CD4-positive, alpha-beta T cell treated with Interleukin-6 for 4 hours (primary cell): ENCODE measurements around the gene SRGAP2B.
A peak's percentile ranks its signal among the peaks of the same experiment; 100 is the strongest.
"Not testable (repeated sequence)": the region's sequence is repeated elsewhere in the genome, so short reads cannot be mapped to it uniquely, and the experiment has no call there.

ENCODE experiments used
- DNase-seq: peaks from one replicate; pipeline ENCODE4 v3.0.0-alpha.2; 2020; ENCODE audit warnings: mixed read lengths

SRGAP2B gene

GRCh38 chr1:145082483-145083255 is 12.5 kb downstream of the SRGAP2B start:
- DNase-seq = not testable (repeated sequence)

DNA sequence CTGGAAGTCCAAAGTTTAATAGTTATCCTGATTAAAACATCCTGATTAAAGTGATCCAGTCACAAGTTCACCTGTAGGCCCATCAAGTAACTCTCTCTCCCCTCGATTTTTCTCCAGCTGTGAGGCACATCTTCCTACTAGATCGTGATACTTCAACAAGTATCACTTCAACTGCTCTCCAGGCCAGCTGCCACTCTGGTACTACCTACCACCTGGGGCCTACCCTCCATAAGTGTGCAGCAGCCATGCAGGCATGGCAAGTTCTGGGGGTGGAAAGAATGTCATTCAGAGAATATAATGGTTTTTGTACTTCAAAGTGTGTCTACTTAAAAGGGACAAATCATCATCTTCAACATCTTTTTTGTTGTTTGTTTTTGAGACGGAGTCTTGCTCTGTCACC is 14.9 kb downstream of the SRGAP2B start:
- DNase-seq = not testable (repeated sequence)

GRCh38 chr1:145079737-145080136 is 15.4 kb downstream of the SRGAP2B start:
- not testable (repeated sequence) for DNase-seq

GRCh38 chr1:145078787-145079370 is 16.2 kb downstream of the SRGAP2B start:
- DNase-seq = not testable (repeated sequence)

DNA sequence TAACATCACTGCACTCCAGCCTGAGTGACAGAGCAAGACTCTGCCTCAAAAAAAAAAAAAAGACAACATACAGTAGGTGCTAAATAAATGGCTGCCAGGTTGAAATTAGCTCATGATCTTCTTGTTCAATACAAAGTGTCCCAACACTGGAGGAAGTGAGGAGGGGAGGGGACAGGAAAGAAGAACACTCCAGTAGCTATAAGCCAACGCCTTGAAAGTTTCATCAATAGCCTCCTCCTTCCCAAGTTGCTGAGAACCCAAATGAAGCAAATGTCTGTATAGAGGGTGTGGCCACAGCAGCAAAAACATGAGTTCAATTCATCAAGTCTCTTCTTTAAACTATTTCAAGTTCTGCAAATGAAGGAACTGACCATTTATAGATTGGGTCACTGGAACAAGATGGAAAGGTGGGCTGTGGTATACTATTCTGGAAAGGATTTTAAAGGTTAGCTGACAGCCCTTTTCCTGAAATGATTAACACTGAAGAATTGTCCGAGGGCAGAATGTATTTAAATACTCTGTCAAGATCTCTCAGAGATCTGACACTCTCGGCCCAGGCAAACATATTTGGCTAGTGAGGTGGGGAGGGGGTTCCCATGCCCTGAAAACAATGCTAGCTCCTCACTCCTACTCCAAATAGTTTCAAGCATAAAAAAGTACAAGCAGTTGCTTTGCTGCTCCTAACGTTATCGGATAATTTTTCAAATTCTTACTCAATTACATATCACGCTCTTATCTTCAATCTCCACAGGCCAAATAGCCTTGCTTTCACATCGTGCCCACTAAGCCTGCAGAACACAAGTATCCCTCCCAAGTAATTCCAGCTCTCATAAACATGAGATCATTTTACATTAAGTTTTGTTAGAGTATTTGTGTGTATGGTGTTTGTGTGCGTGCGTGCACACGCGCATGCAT is 17.0 kb downstream of the SRGAP2B start:
- not testable (repeated sequence) for DNase-seq

GRCh38 chr1:145076877-145077276 is 18.3 kb downstream of the SRGAP2B start:
- DNase-seq = not testable (repeated sequence)

GRCh38 chr1:145074021-145074559 is 21.0 kb downstream of the SRGAP2B start:
- DNase-seq = not testable (repeated sequence)

- not testable (repeated sequence) for DNase-seq
Observed at GRCh38 chr1:145071569-145071968, 23.6 kb downstream of the SRGAP2B start.

DNA sequence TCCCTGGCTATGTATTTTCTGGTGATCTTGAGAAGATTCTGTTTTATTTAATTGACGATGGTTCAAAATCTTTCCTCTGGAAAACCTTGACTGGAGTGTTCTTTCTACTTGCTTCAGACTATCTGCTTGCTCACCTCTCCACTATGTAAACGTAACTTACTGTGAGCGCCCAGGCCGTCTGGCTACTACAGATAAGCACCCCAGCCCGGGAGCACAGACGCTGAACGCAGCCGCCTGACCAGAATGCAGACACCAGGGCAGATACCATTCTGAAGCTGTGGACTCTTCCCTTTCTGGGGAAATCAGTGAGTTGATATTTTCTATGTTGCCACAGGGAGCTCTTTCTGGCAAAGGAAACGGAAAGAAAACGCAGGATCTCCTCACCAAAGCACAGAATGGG is 28.6 kb downstream of the SRGAP2B start:
- not testable (repeated sequence) for DNase-seq

DNA sequence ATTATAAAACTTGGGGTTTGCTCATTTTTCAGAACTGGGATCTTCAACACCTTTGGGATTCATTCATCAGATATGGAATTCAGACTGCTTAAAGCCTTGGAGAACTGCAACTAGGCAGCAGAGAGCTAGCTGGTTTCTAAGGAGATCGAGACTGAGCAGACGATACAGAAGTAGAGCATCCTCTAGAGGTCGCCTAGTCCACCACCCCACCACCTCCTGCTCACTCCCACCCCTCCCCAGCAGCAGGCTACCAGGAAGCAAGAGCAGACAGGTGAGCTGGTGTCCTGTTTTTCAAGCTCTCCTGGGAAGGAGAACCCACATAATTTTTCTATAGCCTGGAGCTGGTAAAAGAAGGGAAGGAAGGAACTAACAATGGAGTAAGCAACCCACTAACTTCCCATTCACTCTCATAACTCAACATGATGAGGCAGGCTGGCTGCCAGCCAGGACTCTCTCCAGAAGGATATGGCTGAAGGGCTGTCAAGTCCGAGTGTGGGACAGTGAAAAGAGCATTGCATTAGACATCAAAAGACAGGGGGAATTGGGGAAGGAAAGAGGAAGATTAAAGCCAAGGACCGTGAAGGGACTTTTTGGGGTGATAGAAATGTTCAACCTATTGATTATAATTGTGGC is 29.8 kb downstream of the SRGAP2B start:
- DNase-seq = not testable (repeated sequence)

- DNase-seq = peak; percentile 0
Observed at GRCh38 chr1:145063941-145064648, 31.0 kb downstream of the SRGAP2B start.

DNA sequence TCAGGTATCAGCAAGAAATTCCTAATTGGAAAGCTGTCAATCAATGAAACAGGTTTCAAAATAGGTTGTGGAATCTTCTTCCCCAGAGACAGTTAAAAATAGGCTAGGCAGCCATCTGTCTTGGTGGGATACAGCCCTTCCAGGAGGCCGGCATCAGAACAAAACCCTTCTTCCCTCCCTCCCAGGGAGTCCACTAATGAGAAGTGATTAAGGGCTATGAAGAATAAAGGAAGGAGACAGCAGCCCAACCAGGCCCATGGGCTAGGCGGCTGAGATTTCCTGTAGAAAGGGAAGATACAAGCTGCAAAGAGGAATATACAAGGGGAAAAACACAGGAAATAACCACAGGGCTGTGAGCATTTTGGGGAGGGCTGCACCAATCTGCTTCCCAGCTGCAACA is 31.8 kb downstream of the SRGAP2B start:
- not testable (repeated sequence) for DNase-seq

DNA sequence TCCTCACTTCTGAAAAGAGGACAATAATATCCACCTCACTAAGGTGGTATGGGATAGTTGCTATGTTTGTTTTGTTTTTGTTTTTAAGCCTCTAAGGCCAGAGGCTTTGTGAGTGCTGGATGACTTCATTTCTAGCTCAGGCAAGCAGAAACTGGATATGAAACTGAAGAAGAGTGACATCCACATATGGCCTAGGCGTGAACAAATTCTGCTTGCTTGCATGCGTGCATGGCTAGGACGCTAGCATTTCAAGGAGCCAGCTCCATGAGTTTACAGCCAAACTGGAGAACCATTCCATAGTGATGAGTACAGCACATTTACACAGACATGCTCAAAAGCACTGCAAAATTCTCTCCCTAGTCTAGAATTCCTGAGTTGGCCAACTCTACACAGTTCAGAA is 36.9 kb downstream of the SRGAP2B start:
- not testable (repeated sequence) for DNase-seq

- DNase-seq = not testable (repeated sequence)
Observed at GRCh38 chr1:145055217-145055760, 39.8 kb downstream of the SRGAP2B start.

GRCh38 chr1:145053428-145053827 is 41.7 kb downstream of the SRGAP2B start:
- DNase-seq = not testable (repeated sequence)

- not testable (repeated sequence) for DNase-seq
Observed at GRCh38 chr1:145052019-145052776, 42.9 kb downstream of the SRGAP2B start.

DNA sequence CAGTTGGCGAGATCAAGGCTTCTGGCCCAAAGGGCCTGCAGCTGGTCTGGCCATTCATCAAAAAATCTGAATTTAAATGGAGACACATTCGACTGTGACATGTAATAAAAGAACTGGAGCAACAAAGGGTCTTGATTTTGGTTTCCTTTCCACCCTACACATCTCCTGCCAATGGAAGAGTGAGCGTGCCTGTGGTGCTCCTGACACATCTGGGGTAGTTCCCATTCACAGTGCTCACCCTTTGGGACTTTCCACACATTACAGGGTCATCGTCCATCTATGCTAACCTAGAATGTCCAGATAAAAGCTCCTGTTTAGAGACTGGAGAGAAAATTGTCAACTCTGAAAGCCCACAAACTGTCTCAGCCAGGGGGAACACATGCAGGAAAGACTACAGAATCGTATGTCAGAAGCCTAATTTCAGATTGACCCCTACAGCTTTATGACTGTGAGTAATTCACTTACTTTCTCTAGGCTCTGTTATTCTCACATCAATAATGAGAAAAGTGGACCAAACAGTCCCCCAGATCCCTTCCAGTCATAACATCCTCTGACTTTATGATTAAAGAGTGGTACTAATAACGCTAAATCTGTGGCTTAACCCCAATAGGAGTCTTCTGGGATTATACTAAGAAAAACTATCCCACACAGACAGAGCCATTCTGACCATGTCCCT is 46.8 kb downstream of the SRGAP2B start:
- not testable (repeated sequence) for DNase-seq

GRCh38 chr1:145047553-145047952 is 47.6 kb downstream of the SRGAP2B start:
- DNase-seq = not testable (repeated sequence)

DNA sequence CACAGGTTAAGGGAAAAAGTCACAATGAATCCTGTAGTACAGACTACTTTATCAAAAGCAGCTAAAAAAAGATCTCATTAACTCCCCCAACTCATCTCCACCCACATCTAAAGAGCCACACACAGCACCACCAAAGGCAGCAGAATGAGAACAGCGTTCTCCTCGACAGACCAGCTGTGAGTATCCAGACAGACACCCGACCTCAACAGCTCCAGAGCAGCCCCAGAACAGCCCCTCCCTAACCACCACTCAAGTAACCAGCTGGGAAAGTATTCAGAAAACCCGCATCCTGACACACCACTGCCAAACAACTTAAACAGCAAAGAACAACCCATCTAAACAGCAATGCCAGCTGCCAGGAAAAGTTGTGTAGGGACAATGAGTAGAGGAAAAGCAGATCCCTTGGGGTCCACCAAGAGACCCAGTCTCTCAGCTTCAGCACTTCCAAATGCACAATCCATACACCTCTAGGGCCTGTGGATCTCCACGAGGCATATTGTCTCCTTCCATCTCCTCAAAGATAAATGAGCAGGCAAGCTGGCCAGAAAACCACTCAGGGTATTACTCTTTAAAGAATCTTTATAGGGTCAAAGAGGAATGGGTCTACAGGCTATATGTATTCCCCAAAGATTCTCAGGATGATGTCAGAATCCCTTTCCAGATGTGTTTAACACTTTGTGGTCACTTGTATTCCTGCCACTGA is 49.4 kb downstream of the SRGAP2B start:
- DNase-seq = not testable (repeated sequence)
